ENCODE data around the gene COG3. TPM values are rescaled to one million over a fixed set of nuclear protein-coding genes. Genes with fewer than 3 reads are reported as not detected.

Gene COG3
- total RNA-seq, 1 experiment from 2014 or later: 17.7 TPM

- Histone ChIP-seq H3K4me3 (ENCODE audit: insufficient read depth, low read depth, low read length) (no peak overlapping the region), H3K27me3 (ENCODE audit: control insufficient read depth, insufficient read depth, low read length) (no peaks in the 10 kb centered on the region), H3K36me3 (replicated peaks; ENCODE audit: control insufficient read depth, insufficient read depth, low read length) (peaks cover 2% of the 10 kb centered on the region; the same call in 1 of the 2 replicates)
- DNase-seq: peak; percentile 18
Observed at GRCh38 chr13:45540195-45540594, 75.5 kb downstream of the COG3 start.

GRCh38 chr13:45540864-45541263 is 76.1 kb downstream of the COG3 start:
- Histone ChIP-seq H3K4me3 (ENCODE audit: insufficient read depth, low read depth, low read length) (no peak overlapping the region), H3K36me3 (replicated peaks; ENCODE audit: control insufficient read depth, insufficient read depth, low read length) (no peaks in the 10 kb centered on the region), H3K27me3 (ENCODE audit: control insufficient read depth, insufficient read depth, low read length) (no peaks in the 10 kb centered on the region)
- no peak for DNase-seq

GRCh38 chr13:45541806-45542205 is 77.1 kb downstream of the COG3 start:
- H3K4me3 ChIP-seq (ENCODE audit: insufficient read depth, low read depth, low read length): no peak overlapping the region
- DNase-seq: peak; percentile 56
- no peaks in the 10 kb centered on the region for H3K36me3 ChIP-seq (replicated peaks; ENCODE audit: control insufficient read depth, insufficient read depth, low read length)
- H3K27me3 ChIP-seq (ENCODE audit: control insufficient read depth, insufficient read depth, low read length): no peaks in the 10 kb centered on the region

- no peak overlapping the region for H3K4me3 ChIP-seq (ENCODE audit: insufficient read depth, low read depth, low read length)
- no peaks in the 10 kb centered on the region for H3K27me3 ChIP-seq (ENCODE audit: control insufficient read depth, insufficient read depth, low read length)
- H3K36me3 ChIP-seq (replicated peaks; ENCODE audit: control insufficient read depth, insufficient read depth, low read length): no peaks in the 10 kb centered on the region
- DNase-seq: peak; percentile 32
Observed at GRCh38 chr13:45542391-45542790, 77.7 kb downstream of the COG3 start.

GRCh38 chr13:45542878-45543277 is 78.1 kb downstream of the COG3 start:
- H3K36me3 ChIP-seq (replicated peaks; ENCODE audit: control insufficient read depth, insufficient read depth, low read length): no peaks in the 10 kb centered on the region
- DNase-seq: no peak
- H3K4me3 ChIP-seq (ENCODE audit: insufficient read depth, low read depth, low read length): no peak overlapping the region
- no peaks in the 10 kb centered on the region for H3K27me3 ChIP-seq (ENCODE audit: control insufficient read depth, insufficient read depth, low read length)

GRCh38 chr13:45544520-45544919 is 79.8 kb downstream of the COG3 start:
- H3K36me3 ChIP-seq (replicated peaks; ENCODE audit: control insufficient read depth, insufficient read depth, low read length): no peaks in the 10 kb centered on the region
- H3K4me3 ChIP-seq (ENCODE audit: insufficient read depth, low read depth, low read length): no peak overlapping the region
- DNase-seq: peak; percentile 47
- H3K27me3 ChIP-seq (ENCODE audit: control insufficient read depth, insufficient read depth, low read length): no peaks in the 10 kb centered on the region

GRCh38 chr13:45545686-45546409 is 81.1 kb downstream of the COG3 start:
- no peaks in the 10 kb centered on the region for H3K36me3 ChIP-seq (replicated peaks; ENCODE audit: control insufficient read depth, insufficient read depth, low read length)
- no peak overlapping the region for H3K4me3 ChIP-seq (ENCODE audit: insufficient read depth, low read depth, low read length)
- no peaks in the 10 kb centered on the region for H3K27me3 ChIP-seq (ENCODE audit: control insufficient read depth, insufficient read depth, low read length)
- DNase-seq: no peak

- no peaks in the 10 kb centered on the region for H3K27me3 ChIP-seq (ENCODE audit: control insufficient read depth, insufficient read depth, low read length)
- no peak overlapping the region for H3K4me3 ChIP-seq (ENCODE audit: insufficient read depth, low read depth, low read length)
- DNase-seq: no peak
- H3K36me3 ChIP-seq (replicated peaks; ENCODE audit: control insufficient read depth, insufficient read depth, low read length): no peaks in the 10 kb centered on the region
Observed at GRCh38 chr13:45546410-45546765, 81.6 kb downstream of the COG3 start.

GRCh38 chr13:45548281-45548680 is 83.5 kb downstream of the COG3 start:
- Histone ChIP-seq H3K36me3 (replicated peaks; ENCODE audit: control insufficient read depth, insufficient read depth, low read length) (no peaks in the 10 kb centered on the region), H3K27me3 (ENCODE audit: control insufficient read depth, insufficient read depth, low read length) (no peaks in the 10 kb centered on the region), H3K4me3 (ENCODE audit: insufficient read depth, low read depth, low read length) (no peak overlapping the region)
- peak; percentile 19 for DNase-seq

GRCh38 chr13:45554604-45555109 is 89.9 kb downstream of the COG3 start:
- no peak for DNase-seq
- H3K36me3 ChIP-seq (replicated peaks; ENCODE audit: control insufficient read depth, insufficient read depth, low read length): no peaks in the 10 kb centered on the region
- H3K4me3 ChIP-seq (ENCODE audit: insufficient read depth, low read depth, low read length): no peak overlapping the region
- no peaks in the 10 kb centered on the region for H3K27me3 ChIP-seq (ENCODE audit: control insufficient read depth, insufficient read depth, low read length)

- Histone ChIP-seq H3K36me3 (replicated peaks; ENCODE audit: control insufficient read depth, insufficient read depth, low read length) (no peaks in the 10 kb centered on the region), H3K27me3 (ENCODE audit: control insufficient read depth, insufficient read depth, low read length) (no peaks in the 10 kb centered on the region), H3K4me3 (ENCODE audit: insufficient read depth, low read depth, low read length) (no peak overlapping the region)
- no peak for DNase-seq
Observed at GRCh38 chr13:45564133-45564776, 99.5 kb downstream of the COG3 start.

GRCh38 chr13:45565331-45565730 is 100.6 kb downstream of the COG3 start:
- no peak overlapping the region for H3K4me3 ChIP-seq (ENCODE audit: insufficient read depth, low read depth, low read length)
- no peaks in the 10 kb centered on the region for H3K27me3 ChIP-seq (ENCODE audit: control insufficient read depth, insufficient read depth, low read length)
- no peak for DNase-seq
- no peaks in the 10 kb centered on the region for H3K36me3 ChIP-seq (replicated peaks; ENCODE audit: control insufficient read depth, insufficient read depth, low read length)

- H3K36me3 ChIP-seq (replicated peaks; ENCODE audit: control insufficient read depth, insufficient read depth, low read length): no peaks in the 10 kb centered on the region
- no peak for DNase-seq
- H3K4me3 ChIP-seq (ENCODE audit: insufficient read depth, low read depth, low read length): no peak overlapping the region
- peaks cover 13% of the 10 kb centered on the region for H3K27me3 ChIP-seq (ENCODE audit: control insufficient read depth, insufficient read depth, low read length)
Observed at GRCh38 chr13:45575146-45575829, 110.5 kb downstream of the COG3 start.

GRCh38 chr13:45575830-45576180 is 111.1 kb downstream of the COG3 start:
- Histone ChIP-seq H3K27me3 (ENCODE audit: control insufficient read depth, insufficient read depth, low read length) (peaks cover 13% of the 10 kb centered on the region), H3K36me3 (replicated peaks; ENCODE audit: control insufficient read depth, insufficient read depth, low read length) (no peaks in the 10 kb centered on the region), H3K4me3 (ENCODE audit: insufficient read depth, low read depth, low read length) (no peak overlapping the region)
- DNase-seq: no peak

- H3K27me3 ChIP-seq (ENCODE audit: control insufficient read depth, insufficient read depth, low read length): peaks cover 13% of the 10 kb centered on the region
- no peak overlapping the region for H3K4me3 ChIP-seq (ENCODE audit: insufficient read depth, low read depth, low read length)
- H3K36me3 ChIP-seq (replicated peaks; ENCODE audit: control insufficient read depth, insufficient read depth, low read length): no peaks in the 10 kb centered on the region
- no peak for DNase-seq
Observed at GRCh38 chr13:45576466-45576865, 111.7 kb downstream of the COG3 start.
